Heart right ventricle (tissue), 16 donors: ENCODE data around the gene RO60. TPM values are rescaled to one million over a fixed set of nuclear protein-coding genes. Genes with fewer than 3 reads are reported as not detected.

Source experiments
- ATAC-seq, 8 donors: fragments of 200-7000 bp; cut with Tn5 transposase; one replicate each; pipeline ENCODE4 v1.9.1; 2020; ENCODE audit warnings: mild to moderate bottlenecking in 8 of 8, moderate library complexity in 8 of 8, moderate number of reproducible peaks in 1 of 8
- DNase-seq, 2 donors: peaks; one replicate each; pipeline ENCODE4 v3.0.0-alpha.2; 2020
- H3K27ac ChIP-seq, 10 donors: fragments of 200-600 bp; sonication (generic) in 2 of 10; one replicate each; pipeline versions ENCODE4 v1.5.0 to v1.8.0; 2020 to 2022; ENCODE audit warnings: mild to moderate bottlenecking in 3 of 10
- H3K27me3 ChIP-seq, 7 donors: fragments of 200-600 bp; one replicate each; pipeline ENCODE4 v1.8.0; 2021 to 2022; ENCODE audit warnings: mild to moderate bottlenecking in 2 of 7
- H3K36me3 ChIP-seq, 9 donors: fragments of 200-600 bp; sonication (generic) in 1 of 9; one replicate each; pipeline versions ENCODE4 v1.5.0 to v1.8.0; 2020 to 2022; ENCODE audit warnings: mild to moderate bottlenecking in 2 of 9
- H3K4me1 ChIP-seq, 9 donors: fragments of 200-600 bp; sonication (generic) in 1 of 9; one replicate each; pipeline versions ENCODE4 v1.5.0 to v1.8.0; 2020 to 2022; ENCODE audit warnings: mild to moderate bottlenecking in 4 of 9
- H3K4me3 ChIP-seq, 10 donors: fragments of 200-600 bp; sonication (generic) in 2 of 10; one replicate each; pipeline versions ENCODE4 v1.5.0 to v1.8.0; 2020 to 2022; ENCODE audit warnings: mild to moderate bottlenecking in 7 of 10, moderate library complexity in 2 of 10
- H3K9me3 ChIP-seq, 11 donors: fragments of 200-600 bp in 10 of 11; sonication (generic) in 2 of 11; one replicate each; pipeline versions ENCODE4 v1.5.0 to v1.8.0; 2013 to 2022; ENCODE audit warnings: mild to moderate bottlenecking in 2 of 11, control low read depth in 1 of 11, moderate library complexity in 1 of 11
- WGBS, 2 donors: extraction: QIAGEN DNeasy Blood & Tissue Kit; methylation state at CpG; one replicate each; pipeline ENCODE4 v1.1.7; 2013; ENCODE audit warnings: inconsistent platforms in 1 of 2; 5-methylcytosine and 5-hydroxymethylcytosine counted together
- intact Hi-C, 10 donors: fragments of 100-400 bp; cut with DNase I; formaldehyde crosslinking; loops; one replicate each; pipeline versions ENCODE4 v1.11.1 to v1.14.2; 2022
- polyA plus RNA-seq, 2 donors: library from polyadenylated mRNA; stranded (reverse); fragments of 200-250 nt; gene quantifications; one replicate each; pipeline ENCODE4 v1.2.3, GENCODE V29; 2013
- total RNA-seq, 10 donors: library from RNA; stranded (reverse); fragmentation: NEBNext Ultra II Directional in 3 of 10; extraction: Animal tissue kit (Norgen Biotek cat#: 25700) in 3 of 10; gene quantifications; one replicate each; pipeline versions ENCODE4 v1.2.1 to v1.2.4, GENCODE V29; 2021 to 2023
- TF ChIP-seq, protein P1 (sequence below), 9 donors: fragments of 200-600 bp; sonication (generic) in 2 of 9; IDR thresholded peaks; one replicate each; pipeline versions ENCODE4 v1.5.0 to v1.8.0; 2021 to 2022; ENCODE audit warnings: antibody characterized with exemption in 9 of 9, mild to moderate bottlenecking in 5 of 9, moderate library complexity in 1 of 9
- donor health status: Arrhythmogenic right ventricular cardiomyopathy.
- donor health status: ischemic (EF 13 %, LVEDD 7.1; RV severe dilation, severe dysfunction).
- donor health status: healthy with polysubstance abuse.
- donor health status: DM: no; HTN: yes; CAD: no.
- donor health status: DM: no; HTN: no; CAD: no.
- donor health status: ischemic (EF 25% LVEDD 6.9; RV normal size, moderate dysfunction).
- donor health status: ischemic (EF 25% LVEDD 5.7; RV mildly dilated, moderate dysfunction).
- donor health status: healthy.
- donor health status: DM: yes; HTN: yes; CAD: no.
- donor health status: Ischemic cardiomyopathy.
- donor health status: ischemic (EF 35%, LVEDD 5.7; RV mildly dilated, moderate dysfunction).
- donor health status: nonischemic (EF 11% LVEDD 7.7; RV severe dilation, severe dysfunction).
- donor health status: DM: yes; HTN: yes; CAD: no.
- donor health status: PGD.
- donor health status: ischemic (EF 29% LVEDD 5.4; RV normal size, mild dysfunction).
- donor health status: nonischemic (EF 23%, LVEDD 6.1; RV moderate dilation, normal function).

RO60 gene
- total and polyA plus RNA-seq, 12 donors = 4.7 to 62.9 (median 54.9) TPM

- intact Hi-C loops = loop anchor here in 4 of 10 donors (5.0 to 10.0 kb wide), 3 partner anchors 35 to 628 kb away; no protein-coding TSS in a partner anchor
- 85% methylated on average over 5 of the region's 5 CpGs for WGBS, 2 donors
- TF ChIP-seq, protein P1, sequence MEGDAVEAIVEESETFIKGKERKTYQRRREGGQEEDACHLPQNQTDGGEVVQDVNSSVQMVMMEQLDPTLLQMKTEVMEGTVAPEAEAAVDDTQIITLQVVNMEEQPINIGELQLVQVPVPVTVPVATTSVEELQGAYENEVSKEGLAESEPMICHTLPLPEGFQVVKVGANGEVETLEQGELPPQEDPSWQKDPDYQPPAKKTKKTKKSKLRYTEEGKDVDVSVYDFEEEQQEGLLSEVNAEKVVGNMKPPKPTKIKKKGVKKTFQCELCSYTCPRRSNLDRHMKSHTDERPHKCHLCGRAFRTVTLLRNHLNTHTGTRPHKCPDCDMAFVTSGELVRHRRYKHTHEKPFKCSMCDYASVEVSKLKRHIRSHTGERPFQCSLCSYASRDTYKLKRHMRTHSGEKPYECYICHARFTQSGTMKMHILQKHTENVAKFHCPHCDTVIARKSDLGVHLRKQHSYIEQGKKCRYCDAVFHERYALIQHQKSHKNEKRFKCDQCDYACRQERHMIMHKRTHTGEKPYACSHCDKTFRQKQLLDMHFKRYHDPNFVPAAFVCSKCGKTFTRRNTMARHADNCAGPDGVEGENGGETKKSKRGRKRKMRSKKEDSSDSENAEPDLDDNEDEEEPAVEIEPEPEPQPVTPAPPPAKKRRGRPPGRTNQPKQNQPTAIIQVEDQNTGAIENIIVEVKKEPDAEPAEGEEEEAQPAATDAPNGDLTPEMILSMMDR (IDR thresholded peaks at IDR 0.05) = no peak
- no peaks in the 10 kb centered on the region for H3K9me3 ChIP-seq
- H3K4me1 ChIP-seq = peaks cover 0 to 26% (median 16%) of the 10 kb centered on the region in 9 donors
- DNase-seq = no peak
- H3K4me3 ChIP-seq = no peak overlapping the region
- H3K27ac ChIP-seq = no peak overlapping the region
- H3K36me3 ChIP-seq = peaks cover 0 to 39% (median 13%) of the 10 kb centered on the region in 9 donors
- H3K27me3 ChIP-seq = no peaks in the 10 kb centered on the region
- no peak for ATAC-seq
Observed at GRCh38 chr1:193102662-193103061, 43.2 kb downstream of the RO60 start.

DNA sequence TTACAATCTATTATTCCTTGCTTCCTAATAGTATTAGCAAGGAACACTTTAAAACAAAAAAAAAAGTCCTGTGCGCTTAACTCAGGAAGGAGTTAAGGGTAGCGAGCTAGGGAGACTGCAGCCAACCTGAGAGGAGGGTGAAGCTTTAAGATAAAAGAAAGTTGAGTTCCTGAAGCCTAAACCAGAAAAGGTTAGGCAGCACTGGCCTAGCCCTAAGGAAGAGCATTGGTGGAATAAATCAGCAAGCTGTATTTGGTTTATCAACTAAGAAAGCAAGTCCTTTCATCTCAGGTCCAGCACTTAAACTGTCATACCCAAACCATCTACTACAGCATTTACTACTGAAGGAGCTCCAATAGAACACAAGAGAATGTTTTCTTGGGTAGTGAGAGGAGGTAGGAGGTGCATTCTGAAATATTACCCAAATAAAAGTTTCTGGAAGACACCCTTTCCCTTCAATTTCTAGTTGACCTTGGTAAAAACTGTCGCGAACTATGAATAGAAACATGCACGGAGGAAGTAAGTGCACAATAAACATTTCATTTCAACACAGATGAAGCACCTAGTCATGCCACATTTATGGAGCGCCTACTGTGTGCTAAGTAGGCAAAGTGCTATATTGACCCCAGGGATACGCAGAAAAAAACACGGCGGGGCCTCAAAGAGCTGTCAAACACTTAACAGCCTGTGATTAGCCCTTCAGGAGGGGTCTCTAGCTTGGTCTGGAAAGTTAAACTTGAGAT, 44.5 kb downstream of the RO60 start:
- intact Hi-C loops = loop anchor here in 7 of 10 donors (1.0 to 10.0 kb wide), 8 partner anchors 17 to 629 kb away; partner anchors contain the start of genes RO60 (in 2 of the 7), UCHL5 (in 2 of the 7) and CDC73 (in 1 of the 7)
- H3K4me1 ChIP-seq = peaks cover 0 to 26% (median 16%) of the 10 kb centered on the region in 9 donors
- ATAC-seq = no peak

DNA sequence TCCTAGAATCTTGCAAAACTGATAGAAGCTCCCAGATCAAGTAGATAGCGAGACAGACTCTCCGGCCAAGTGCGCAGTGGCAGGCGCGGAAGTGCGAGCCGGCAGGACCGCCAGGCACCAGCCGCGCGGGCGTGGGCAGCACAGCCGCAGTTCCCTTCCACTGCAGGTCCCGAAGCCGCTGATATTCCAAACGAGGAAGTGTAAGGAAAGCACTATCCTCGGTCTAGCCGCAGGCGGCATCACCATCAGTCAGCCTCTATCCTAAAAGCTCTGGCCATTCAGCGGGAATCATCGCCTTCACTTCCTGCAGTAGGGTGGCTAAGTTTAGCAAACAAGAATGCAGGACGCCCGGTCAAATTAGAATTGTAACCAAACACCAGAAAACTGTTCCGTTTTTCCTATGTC, 45.1 kb downstream of the RO60 start:
- H3K27me3 ChIP-seq = no peaks in the 10 kb centered on the region
- peak; percentile 34 to 47 for DNase-seq
- peak overlapping the region; percentile 65 to 96 (median 84) for H3K4me3 ChIP-seq
- 0 to 1% methylated on average over 24 of the region's 24 CpGs for WGBS, 2 donors
- intact Hi-C loops = loop anchor here in 7 of 10 donors (1.0 to 10.0 kb wide), 8 partner anchors 16 to 630 kb away; partner anchors contain the start of genes RO60 (in 2 of the 7), UCHL5 (in 2 of the 7) and CDC73 (in 1 of the 7)
- peaks cover 0 to 26% (median 16%) of the 10 kb centered on the region in 9 donors for H3K4me1 ChIP-seq
- peak overlapping the region; percentile 25 to 96 (median 94) for H3K27ac ChIP-seq
- TF ChIP-seq, protein P1 (IDR thresholded peaks at IDR 0.05) = no peak
- peaks cover 0 to 21% (median 6%) of the 10 kb centered on the region in 9 donors for H3K36me3 ChIP-seq
- H3K9me3 ChIP-seq = no peaks in the 10 kb centered on the region
- ATAC-seq = peak; percentile 46 to 71 (median 58)

More for the DNA sequence above, 44.5 kb downstream of the RO60 start:
- Histone ChIP-seq H3K27ac (peak overlapping the region in 9 of 10 donors; percentile 89 to 96 (median 94)), H3K27me3 (no peaks in the 10 kb centered on the region), H3K36me3 (peaks cover 0 to 27% (median 10%) of the 10 kb centered on the region in 9 donors), H3K4me3 (peak overlapping the region; percentile 65 to 96 (median 84)), H3K9me3 (no peaks in the 10 kb centered on the region)
- TF ChIP-seq, protein P1 (IDR thresholded peaks at IDR 0.05) = no peak
- WGBS, 2 donors = 30 to 35% methylated on average over 9 of the region's 9 CpGs
- DNase-seq = no peak
